Measurements from ENCODE around the gene SLCO3A1. TPM values are rescaled to one million over a fixed set of nuclear protein-coding genes. Genes with fewer than 3 reads are reported as not detected.

SLCO3A1 gene
- total and polyA plus RNA-seq, 2 of the 8 experiments (the other 6 are each of a cell fraction or from before 2014, with no cell fraction given): 15.1 to 20.4 TPM

GRCh38 chr15:91940496-91941381, 87.2 kb downstream of the SLCO3A1 start:
- 0 out of 2 replicates have a peak overlapping the region, but pooled peaks have one; percentile 77 for H2AK5ac ChIP-seq (ENCODE audit: low read depth, low read length)
- H2BK5ac ChIP-seq (ENCODE audit: low read depth, low read length): peak overlapping the region; percentile 72; the same call in 1 of the 2 replicates
- H4K5ac ChIP-seq (ENCODE audit: insufficient read length, low read depth, low read length): no peak overlapping the region
- 0 out of 2 replicates have a peak overlapping the region, but pooled peaks have one; percentile 20 for H2BK12ac ChIP-seq (ENCODE audit: low read depth, low read length)
- DNase-seq (ENCODE audit: low read depth in 1 of 2, low spot score in 2 of 2) (no peak), FAIRE-seq (no peak)
- H3K23me2 ChIP-seq (ENCODE audit: low read depth, low read length): no peaks in the 10 kb centered on the region
- no peak overlapping the region for H2AFZ ChIP-seq (ENCODE audit: low read length)
- H3K23ac ChIP-seq (ENCODE audit: insufficient read length): no peak overlapping the region
- no peaks in the 10 kb centered on the region for H3K36me3 ChIP-seq (ENCODE audit: control insufficient read depth in 2 of 4, insufficient read depth in 4 of 4, low read length in 3 of 4)
- no peak overlapping the region for H3K14ac ChIP-seq (ENCODE audit: insufficient read length)
- peak overlapping the region; percentile 62; the same call in 1 of the 2 replicates for H4K8ac ChIP-seq (ENCODE audit: extremely low read depth, insufficient read depth, low read length)
- H3K4me3 ChIP-seq (ENCODE audit: extremely low read depth in 1 of 4, insufficient read depth in 2 of 4, low read depth in 3 of 4, low read length in 4 of 4): no peak overlapping the region
- H4K91ac ChIP-seq (replicated peaks; ENCODE audit: insufficient read length, low read length): no peak overlapping the region
- no peak overlapping the region; a peak in 1 of 4 replicates for H3K4me2 ChIP-seq (ENCODE audit: insufficient read depth in 1 of 2, low read depth in 2 of 2, low read length in 2 of 2)
- ChIA-PET POLR2A (ENCODE audit: partially characterized antibody) (interaction anchor here (1.2 kb wide), 2 partner anchors 13 to 87 kb away, joined by 3 read pairs; partner anchors contain the start of gene SLCO3A1), CTCF (ENCODE audit: partially characterized antibody) (interaction anchor here (0.6 to 4.9 kb wide), 17 partner anchors 8 to 907 kb away, joined by 3 to 34 read pairs (median 4); partner anchors contain the start of gene SLCO3A1)
- peaks cover 7 to 17% (median 14%) of the 10 kb centered on the region in 4 experiments; a peak in 5 of 7 replicates for H3K4me1 ChIP-seq (replicated peaks in 1 of 4; ENCODE audit: control insufficient read depth in 3 of 4, insufficient read depth in 4 of 4, low read length in 3 of 4)
- H3K4ac ChIP-seq (replicated peaks; ENCODE audit: insufficient read length, low read depth, low read length): no peak overlapping the region
- H3K27me3 ChIP-seq (replicated peaks in 1 of 4; ENCODE audit: control insufficient read depth in 3 of 4, extremely low read depth in 1 of 4, insufficient read depth in 3 of 4, low read length in 3 of 4): no peaks in the 10 kb centered on the region
- no peaks in the 10 kb centered on the region for H3K9me3 ChIP-seq (ENCODE audit: insufficient read depth in 2 of 2, low read depth in 1 of 2, low read length in 1 of 2)
- peak overlapping the region; percentile 93; the same call in 1 of the 2 replicates for H2BK15ac ChIP-seq (ENCODE audit: low read length)
- no peaks in the 10 kb centered on the region for H4K20me1 ChIP-seq (replicated peaks in 1 of 2; ENCODE audit: control insufficient read depth in 1 of 2, insufficient read depth in 2 of 2, low read length in 2 of 2)
- no peak overlapping the region for H3K56ac ChIP-seq (replicated peaks; ENCODE audit: insufficient read length, low read depth, low read length)
- H3K27ac ChIP-seq (ENCODE audit: low read depth, low read length): no peak overlapping the region
- 75% methylated on average over 8 of the region's 8 CpGs; no CpG with 5 or more reads in 1 of the 2 experiments for WGBS, 2 experiments (ENCODE audit: extremely low coverage in 1 of 2, insufficient coverage in 1 of 2, insufficient read length in 1 of 2, insufficient replicate concordance in 2 of 2, low coverage in 1 of 2, low lambda C conversion rate in 2 of 2, missing lambda C conversion rate in 1 of 2)
- H3K18ac ChIP-seq (ENCODE audit: extremely low read depth, low read length): peak overlapping the region; percentile 87
- peaks cover 8% of the 10 kb centered on the region; the same call in 1 of the 2 replicates for H3K79me1 ChIP-seq (ENCODE audit: low read depth, low read length)
- H3K9ac ChIP-seq (replicated peaks in 1 of 4; ENCODE audit: extremely low read depth in 1 of 4, low read depth in 3 of 4, low read length in 3 of 4): no peak overlapping the region
- H3K79me2 ChIP-seq (ENCODE audit: control insufficient read depth in 1 of 2, insufficient read depth in 2 of 2, low read length in 2 of 2): peaks cover 0 to 23% of the 10 kb centered on the region in 2 experiments; a peak in 2 of 4 replicates
- no peak overlapping the region for H2BK120ac ChIP-seq (replicated peaks; ENCODE audit: low read depth, low read length)
- no peak overlapping the region for H2BK20ac ChIP-seq (ENCODE audit: low read length)
- TF ChIP-seq ATF2 (IDR thresholded peaks at IDR 0.05; ENCODE audit: low read length) (no peak), ZNF274 (IDR thresholded peaks at IDR 0.05; ENCODE audit: borderline replicate concordance, extremely low read depth, low read length) (no peak), RFX5 (IDR thresholded peaks at IDR 0.05; ENCODE audit: borderline replicate concordance, low read depth, low read length) (no peak), POLR2A (IDR thresholded peaks at IDR 0.05; ENCODE audit: control extremely low read depth in 1 of 2, low read depth in 2 of 2, low read length in 2 of 2) (no peak), KDM4A (IDR thresholded peaks at IDR 0.05; ENCODE audit: low read depth, low read length, severe bottlenecking) (no peak), E2F6 (IDR thresholded peaks at IDR 0.05) (no peak), ASH2L (IDR thresholded peaks at IDR 0.05; ENCODE audit: low read length) (no peak)
